Subcutaneous adipose tissue (tissue), 4 donors: ENCODE data around the gene CNTNAP2. TPM values are rescaled to one million over a fixed set of nuclear protein-coding genes. Genes with fewer than 3 reads are reported as not detected.

Experiments
- total RNA-seq, 4 donors: library from RNA; depleted of rRNA; stranded (reverse); fragments of >200 nt; gene quantifications; one replicate each; pipeline ENCODE4 v1.1.0, GENCODE V29; 2016
- TF ChIP-seq, protein P1 (sequence below): fragments of 450-650 bp; IDR thresholded peaks from one replicate; pipeline ENCODE4 v1.5.1; 2016; ENCODE audit warnings: low read depth, mild to moderate bottlenecking, control low read depth, antibody characterized with exemption, moderate library complexity

The CNTNAP2 gene
- total RNA-seq, 4 donors from 2014 or later: not detected

DNA sequence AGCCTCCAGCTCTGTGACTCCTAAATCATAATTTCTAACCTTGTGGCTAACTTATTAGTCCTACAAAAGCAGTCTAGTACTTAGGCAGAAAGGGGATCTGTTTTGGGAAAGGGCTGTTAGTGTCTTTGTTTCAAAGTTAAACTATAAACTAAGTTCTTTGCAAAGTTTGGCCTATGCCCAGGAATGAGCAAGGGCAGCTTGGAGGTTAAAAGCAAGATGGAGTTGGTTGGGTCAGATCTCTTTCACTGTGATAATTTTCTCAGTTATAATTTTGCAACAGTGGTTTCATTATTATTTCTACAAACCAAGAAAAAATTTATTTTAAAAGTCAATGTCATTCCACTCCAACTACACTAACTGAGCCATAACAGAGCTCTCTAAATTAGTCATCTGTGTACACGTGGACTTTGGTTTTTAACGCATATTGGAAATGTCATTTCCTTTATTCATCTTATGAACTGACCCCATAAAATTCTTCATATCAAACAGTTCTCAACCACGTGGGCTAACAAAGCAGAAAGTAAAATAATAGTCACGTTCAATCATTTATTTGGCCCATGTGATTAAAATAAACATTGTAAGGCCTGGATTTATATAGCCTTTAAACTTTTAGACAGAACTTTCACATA is 2330.7 kb downstream of the CNTNAP2 start:
- TF ChIP-seq, protein P1, sequence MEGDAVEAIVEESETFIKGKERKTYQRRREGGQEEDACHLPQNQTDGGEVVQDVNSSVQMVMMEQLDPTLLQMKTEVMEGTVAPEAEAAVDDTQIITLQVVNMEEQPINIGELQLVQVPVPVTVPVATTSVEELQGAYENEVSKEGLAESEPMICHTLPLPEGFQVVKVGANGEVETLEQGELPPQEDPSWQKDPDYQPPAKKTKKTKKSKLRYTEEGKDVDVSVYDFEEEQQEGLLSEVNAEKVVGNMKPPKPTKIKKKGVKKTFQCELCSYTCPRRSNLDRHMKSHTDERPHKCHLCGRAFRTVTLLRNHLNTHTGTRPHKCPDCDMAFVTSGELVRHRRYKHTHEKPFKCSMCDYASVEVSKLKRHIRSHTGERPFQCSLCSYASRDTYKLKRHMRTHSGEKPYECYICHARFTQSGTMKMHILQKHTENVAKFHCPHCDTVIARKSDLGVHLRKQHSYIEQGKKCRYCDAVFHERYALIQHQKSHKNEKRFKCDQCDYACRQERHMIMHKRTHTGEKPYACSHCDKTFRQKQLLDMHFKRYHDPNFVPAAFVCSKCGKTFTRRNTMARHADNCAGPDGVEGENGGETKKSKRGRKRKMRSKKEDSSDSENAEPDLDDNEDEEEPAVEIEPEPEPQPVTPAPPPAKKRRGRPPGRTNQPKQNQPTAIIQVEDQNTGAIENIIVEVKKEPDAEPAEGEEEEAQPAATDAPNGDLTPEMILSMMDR: no peak

DNA sequence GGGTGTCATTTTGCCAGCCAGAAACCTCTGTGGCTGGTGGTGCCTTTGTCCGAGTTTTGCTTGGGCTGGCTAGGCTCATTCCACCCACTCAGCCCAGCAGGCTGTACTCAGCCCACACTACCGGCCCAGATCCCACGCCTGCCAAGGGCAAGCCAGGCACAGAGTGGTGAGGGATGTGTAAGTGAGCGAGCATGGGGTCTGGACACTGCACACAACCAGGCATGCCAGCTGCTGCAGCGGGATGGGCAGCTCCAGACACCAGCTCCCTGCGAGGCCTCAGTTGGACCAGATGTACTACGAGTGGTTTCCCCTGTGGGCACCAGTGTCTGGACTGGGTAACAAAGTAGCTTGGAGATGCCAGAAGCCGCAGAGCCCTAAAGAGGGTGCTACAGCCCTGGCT is 2339.8 kb downstream of the CNTNAP2 start:
- TF ChIP-seq, protein P1: no peak

DNA sequence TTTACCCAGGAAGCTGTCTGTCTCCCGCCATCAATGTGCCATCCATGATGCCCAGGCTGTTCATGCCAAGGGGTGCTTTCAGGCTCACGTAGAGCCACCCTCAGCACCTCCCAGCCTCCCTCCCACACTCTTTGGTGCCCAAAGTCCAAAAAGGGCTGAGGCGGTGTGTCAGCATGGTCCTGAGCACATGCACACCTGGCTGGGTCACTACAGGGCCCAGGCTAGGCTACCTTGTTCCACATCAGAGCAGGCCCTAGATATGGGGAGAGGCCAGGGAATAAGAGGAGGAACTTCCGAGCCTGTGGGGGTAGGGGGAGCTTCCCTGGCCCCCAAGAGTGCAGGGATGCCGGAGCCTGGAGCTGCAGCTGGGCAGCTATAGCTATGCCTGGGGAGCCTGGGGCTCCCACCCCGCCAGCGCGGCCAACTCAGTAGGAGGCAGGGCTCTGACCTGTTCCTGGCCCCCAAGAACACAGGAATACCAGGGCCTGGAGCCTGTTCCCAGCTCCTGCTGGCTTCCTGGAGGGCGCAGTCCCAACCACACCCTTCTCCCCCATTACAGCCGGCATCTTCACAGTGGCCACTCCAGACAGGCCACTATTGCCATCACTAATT is 2340.8 kb downstream of the CNTNAP2 start:
- TF ChIP-seq, protein P1: no peak

DNA sequence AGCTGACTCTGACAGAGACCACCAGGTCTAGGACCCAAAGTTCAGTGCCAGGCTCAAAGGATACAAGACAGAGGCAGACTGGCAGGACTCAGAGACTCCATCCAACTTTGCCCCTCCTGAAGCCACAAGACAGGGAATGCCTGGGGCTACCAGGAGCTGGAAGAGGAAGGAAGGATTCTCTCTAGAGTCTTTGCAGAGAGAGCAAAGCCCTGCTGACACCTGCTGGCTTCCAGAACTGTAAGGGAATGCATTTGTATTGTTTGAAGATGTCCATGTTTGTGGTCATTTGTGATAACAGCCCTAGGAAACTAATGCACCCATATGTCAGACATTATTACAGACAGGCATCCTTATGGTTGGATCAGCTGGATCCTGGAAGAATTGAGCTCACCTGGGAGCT is 2341.7 kb downstream of the CNTNAP2 start:
- TF ChIP-seq, protein P1: no peak

DNA sequence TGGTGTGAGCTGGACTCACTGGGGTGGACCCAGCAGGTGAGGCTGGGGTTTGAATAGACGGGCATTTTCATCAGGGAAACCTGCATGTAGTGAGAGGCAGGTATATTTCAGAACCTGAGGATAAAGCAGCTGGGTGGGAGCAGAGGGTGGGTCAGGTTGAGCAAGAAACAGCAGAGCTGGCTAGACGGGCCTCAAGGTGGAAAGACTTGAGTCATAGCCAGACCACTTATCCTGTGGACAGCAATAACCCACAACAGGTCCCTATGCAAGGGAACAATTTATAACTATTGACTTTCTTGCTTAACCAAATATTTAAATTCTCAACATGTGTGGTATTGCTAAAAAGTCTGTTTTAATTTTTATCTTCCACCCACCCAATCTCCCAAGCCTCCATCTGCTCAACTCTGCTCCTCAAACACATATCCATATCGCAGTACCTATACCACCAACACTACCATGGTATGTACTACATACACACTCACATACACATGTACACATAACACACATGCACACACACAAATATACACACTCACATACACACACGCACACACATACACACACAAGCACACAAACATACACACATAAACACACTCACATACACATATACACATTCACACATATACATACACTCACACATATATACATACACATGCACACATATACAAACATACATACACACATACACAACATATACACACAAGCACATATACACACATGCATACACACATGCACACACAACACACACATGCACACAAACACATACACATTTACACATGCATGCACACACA is 2345.0 kb downstream of the CNTNAP2 start:
- TF ChIP-seq, protein P1: no peak

DNA sequence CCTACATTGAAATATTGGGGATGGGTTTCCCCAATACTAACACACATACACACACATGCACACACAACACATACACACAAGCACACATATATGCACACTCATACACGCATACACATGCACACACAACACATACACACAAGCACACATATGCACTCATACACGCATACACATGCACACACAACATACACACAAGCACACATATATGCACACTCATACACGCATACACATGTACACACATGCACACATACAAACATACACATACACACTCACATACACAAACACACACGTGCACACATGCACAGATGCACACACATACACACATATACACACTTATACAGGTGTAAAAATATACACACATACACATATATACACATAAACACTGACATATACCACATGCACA is 2346.6 kb downstream of the CNTNAP2 start:
- TF ChIP-seq, protein P1: no peak

DNA sequence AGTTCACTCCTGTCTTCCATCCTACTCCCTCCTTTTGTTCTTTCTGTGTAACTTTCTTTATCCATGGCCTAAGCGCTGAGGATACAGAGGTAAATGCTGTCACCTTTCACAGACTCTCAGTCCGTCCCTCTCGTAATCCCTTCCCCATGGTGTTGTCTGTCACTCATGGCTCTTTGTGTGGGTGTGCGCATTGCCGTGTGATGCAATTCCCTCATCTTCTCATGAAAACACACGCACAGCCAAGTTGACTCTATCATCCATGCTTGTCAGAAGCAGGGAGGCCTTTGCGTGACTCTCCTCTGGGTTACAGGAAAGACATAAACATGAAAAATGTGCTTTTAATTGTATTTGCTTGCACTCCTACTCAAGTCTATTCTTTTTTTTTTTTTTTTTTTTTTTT is 2348.3 kb downstream of the CNTNAP2 start:
- TF ChIP-seq, protein P1: no peak
